ENCODE measurements around the gene CEP85. TPM values are rescaled to one million over a fixed set of nuclear protein-coding genes. Genes with fewer than 3 reads are reported as not detected.

CEP85 gene
- total RNA-seq, 1 experiment from 2014 or later, result 38.6 TPM

- H2BK15ac ChIP-seq (ENCODE audit: low read depth, low read length), result no peak overlapping the region
- H3K9me3 ChIP-seq (ENCODE audit: control insufficient read depth, low read depth, low read length), result no peaks in the 10 kb centered on the region
- no peak overlapping the region for H2AK5ac ChIP-seq (ENCODE audit: insufficient read length, low read length)
- peaks cover 0 to 2% (median 0%) of the 10 kb centered on the region in 3 experiments; a peak in 1 of 7 replicates for H3K36me3 Mint-ChIP-seq (ENCODE audit: insufficient read depth in 1 of 3, low read depth in 3 of 3)
- no peak overlapping the region for H2BK5ac ChIP-seq (ENCODE audit: insufficient read length, low read length)
- 0 out of 2 replicates have a peak, but pooled peaks cover 2% of the 10 kb centered on the region for H3K27me3 Mint-ChIP-seq (ENCODE audit: low read depth)
- no peak overlapping the region for H2BK12ac ChIP-seq (ENCODE audit: insufficient read length, low read depth, low read length)
- H3T11ph ChIP-seq (ENCODE audit: low read length), result no peak overlapping the region
- H3K27ac Mint-ChIP-seq, result 0 out of 7 replicates have a peak overlapping the region, but pooled peaks of 1 of the 3 experiments have one; percentile 70
- no peak for TF ChIP-seq CTCF (conservative IDR thresholded peaks at IDR 0.05)
- no peak overlapping the region for H2AFZ ChIP-seq (ENCODE audit: low read length)
- H3K79me1 ChIP-seq (ENCODE audit: insufficient read depth, low read depth, low read length, poor library complexity, severe bottlenecking), result no peaks in the 10 kb centered on the region
- H3K9ac ChIP-seq (ENCODE audit: extremely low read depth, insufficient read length, low read length), result no peak overlapping the region
- H2BK20ac ChIP-seq (ENCODE audit: low read depth, low read length, poor library complexity, severe bottlenecking), result no peak overlapping the region
- H3K79me2 ChIP-seq (ENCODE audit: insufficient read depth, low read length), result no peaks in the 10 kb centered on the region
- H4K91ac ChIP-seq (ENCODE audit: insufficient read length, low read depth, low read length), result no peak overlapping the region
- H3K4me3 Mint-ChIP-seq, result no peak overlapping the region
- DNase-seq, result no peak
- H3K18ac ChIP-seq (ENCODE audit: insufficient read length, low read depth, low read length), result no peak overlapping the region
- no peaks in the 10 kb centered on the region for H3K23me2 ChIP-seq (ENCODE audit: insufficient read length, low read depth, low read length, poor library complexity, severe bottlenecking)
- H3K9me3 Mint-ChIP-seq, result no peaks in the 10 kb centered on the region
- no peaks in the 10 kb centered on the region for H3K27me3 ChIP-seq (ENCODE audit: insufficient read depth, low read length)
- H3K4me1 ChIP-seq (ENCODE audit: insufficient read depth, low read length), result no peaks in the 10 kb centered on the region
- no CpG with 5 or more reads among the region's 12 CpGs for WGBS (ENCODE audit: extremely low coverage, insufficient read length, low lambda C conversion rate)
- no peak overlapping the region for H3K4me2 ChIP-seq (ENCODE audit: insufficient read depth, insufficient read length, low read length)
- H2BK120ac ChIP-seq (ENCODE audit: low read depth, low read length, poor library complexity, severe bottlenecking), result no peak overlapping the region
- no peak overlapping the region for H3K23ac ChIP-seq (ENCODE audit: insufficient read length, low read depth, low read length)
- H4K20me1 ChIP-seq (ENCODE audit: control insufficient read depth, insufficient read depth, insufficient read length), result no peaks in the 10 kb centered on the region
- no peak overlapping the region for H3K14ac ChIP-seq (ENCODE audit: insufficient read depth, low read length)
- H3K4ac ChIP-seq (ENCODE audit: low read depth, low read length), result no peak overlapping the region
- no peak overlapping the region for H3K56ac ChIP-seq (ENCODE audit: insufficient read length, low read depth, low read length)
- no peak overlapping the region for H3K27ac ChIP-seq (ENCODE audit: insufficient read length, low read depth, low read length)
- H3K4me1 Mint-ChIP-seq, result 0 out of 4 replicates have a peak, but pooled peaks cover 3 to 4% of the 10 kb centered on the region in 2 experiments
- no peak overlapping the region for H4K5ac ChIP-seq (ENCODE audit: insufficient read length, low read depth, low read length)
- no peak overlapping the region for H4K8ac ChIP-seq (replicated peaks; ENCODE audit: insufficient read length, low read depth, low read length)
Measured at GRCh38 chr1:26297057-26297790, 63.2 kb downstream of the CEP85 start.
